Endothelial cell of umbilical vein (primary cell): Measurements from ENCODE around the gene MRFAP1. TPM values are rescaled to one million over a fixed set of nuclear protein-coding genes. Genes with fewer than 3 reads are reported as not detected.

Experiments used
- polyA plus RNA-seq, 4 experiments: library from polyadenylated mRNA; depleted of rRNA in 3 of 4; stranded (reverse) in 3 of 4; unstranded in 1 of 4; fragments of >200 nt; gene quantifications; 2 replicates each; pipeline versions ENCODE4 v1.2.1 to v1.2.3, GENCODE V29; 2011 to 2012; ENCODE audit warnings: missing spikeins in 1 of 4
- total RNA-seq: library from RNA; stranded (reverse); gene quantifications from 2 replicates; pipeline ENCODE4 v1.2.3, GENCODE V29; 2021

MRFAP1 gene
- total and polyA plus RNA-seq, 2 donors (not counting 3 experiments of a cell fraction or from before 2014, with no cell fraction given): 170 to 317 TPM

Other genes starting within 250 kb of the MRFAP1 start
- 0.09 TPM in 2 replicates for gene PPP2R2C, start 168.1 kb upstream of the MRFAP1 start, total RNA-seq
- gene PPP2R2C, start 168.1 kb upstream of the MRFAP1 start, polyA plus RNA-seq: 0.03 TPM in 1 of 2 replicates, not detected in the other
- gene MAN2B2, start 65.5 kb upstream of the MRFAP1 start, total RNA-seq: 15.7 and 24.2 TPM in 2 replicates
- gene MAN2B2, start 65.5 kb upstream of the MRFAP1 start, polyA plus RNA-seq: 25.1 and 30.1 TPM in 2 replicates
- gene S100P, start 53.2 kb downstream of the MRFAP1 start, total RNA-seq: not detected in 2 replicates
- 0.06 TPM in 1 of 2 replicates, not detected in the other for gene S100P, start 53.2 kb downstream of the MRFAP1 start, polyA plus RNA-seq
- 42.0 and 43.8 TPM in 2 replicates for gene MRFAP1L1, start 69.2 kb downstream of the MRFAP1 start, total RNA-seq
- gene MRFAP1L1, start 69.2 kb downstream of the MRFAP1 start, polyA plus RNA-seq: 15.6 and 28.7 TPM in 2 replicates
- 12.7 and 13.1 TPM in 2 replicates for gene BLOC1S4, start 75.5 kb downstream of the MRFAP1 start, total RNA-seq
- 16.9 and 18.1 TPM in 2 replicates for gene BLOC1S4, start 75.5 kb downstream of the MRFAP1 start, polyA plus RNA-seq
- gene KIAA0232, start 142.0 kb downstream of the MRFAP1 start, total RNA-seq: 14.6 and 18.4 TPM in 2 replicates
- 3.9 and 5.3 TPM in 2 replicates for gene KIAA0232, start 142.0 kb downstream of the MRFAP1 start, polyA plus RNA-seq